Raji (cell line): ENCODE results near the gene RUNX1.

Experiments
- POLR2A ChIP-seq: IDR thresholded peaks from 2 replicates; pipeline ENCODE4 v1.6.1; 2011; ENCODE audit warnings: low read depth, low read length, control low read depth; ENCODE audit not compliant: insufficient read depth

The RUNX1 gene

DNA sequence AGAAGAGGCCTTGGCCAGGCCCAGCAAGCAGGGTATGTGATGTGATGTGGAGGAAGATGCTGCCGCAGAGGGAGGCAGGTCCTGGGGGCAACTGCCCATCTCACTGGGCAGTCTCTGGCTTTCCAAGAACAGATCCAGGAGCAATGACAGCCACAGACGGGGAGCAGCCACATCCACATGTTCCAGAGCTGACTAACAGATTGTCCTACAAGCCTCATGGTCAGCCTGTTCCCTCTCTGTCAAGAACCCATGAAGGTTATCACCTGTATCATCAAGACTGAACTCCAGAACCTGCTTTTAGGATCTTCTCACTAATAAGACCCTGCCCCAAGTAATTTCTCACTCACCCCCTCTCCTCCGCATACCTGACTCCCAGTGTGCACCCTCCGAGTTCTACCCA, 187.8 kb downstream of the RUNX1 start:
- no peak for TF ChIP-seq POLR2A

DNA sequence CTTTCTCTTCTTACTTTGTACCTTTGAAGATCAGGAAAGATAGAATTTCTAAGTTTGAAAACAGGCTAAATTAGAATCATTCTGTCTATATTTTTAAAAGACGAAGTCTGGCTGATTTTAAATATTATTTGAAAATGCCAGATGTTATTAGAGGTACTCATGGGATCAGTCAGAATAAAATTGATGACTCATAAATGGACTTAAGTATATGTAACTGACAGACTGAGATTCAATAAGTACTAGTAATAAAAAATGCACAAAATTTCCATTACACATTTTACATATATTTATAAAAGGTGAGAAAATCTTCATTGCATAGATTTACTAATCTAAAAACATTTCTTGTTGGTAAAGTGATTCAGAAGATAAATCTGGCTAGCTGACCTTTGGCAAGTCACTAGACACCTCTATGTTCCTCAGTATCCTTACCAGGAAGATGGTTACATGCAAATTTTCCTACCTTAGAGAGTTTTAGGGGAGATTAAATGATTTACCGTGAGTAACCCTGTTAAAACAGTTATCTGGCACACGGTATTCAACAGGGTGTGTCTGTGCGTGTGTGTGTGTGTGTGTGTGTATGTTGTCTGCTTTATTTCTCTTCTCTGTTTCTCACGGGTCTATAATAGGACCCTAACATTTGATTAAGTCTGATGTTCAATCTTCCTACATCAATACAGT, 189.0 kb downstream of the RUNX1 start:
- TF ChIP-seq POLR2A = no peak

DNA sequence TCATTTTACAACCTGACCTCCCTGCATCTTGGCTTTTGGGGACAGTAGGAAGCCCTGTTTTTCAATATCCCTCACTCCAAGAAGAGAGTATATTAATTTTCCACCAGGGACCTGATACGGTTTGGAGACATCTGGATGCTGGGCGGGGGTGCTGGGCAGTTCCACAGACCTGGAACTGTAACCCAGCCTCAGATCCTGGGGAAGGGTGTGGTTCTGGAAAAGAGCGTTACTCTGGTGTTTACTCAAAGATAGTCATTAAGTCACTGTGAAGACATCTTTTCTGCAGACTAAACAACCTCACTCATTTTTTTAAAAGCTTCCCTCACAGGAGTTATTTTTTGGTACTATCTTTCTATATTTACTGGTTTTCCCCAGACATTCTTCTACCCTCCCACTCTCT, 190.5 kb downstream of the RUNX1 start:
- no peak for TF ChIP-seq POLR2A

GRCh38 chr21:34857874-34858273, 191.2 kb downstream of the RUNX1 start:
- TF ChIP-seq POLR2A = no peak

GRCh38 chr21:34857122-34857713, 191.9 kb downstream of the RUNX1 start:
- TF ChIP-seq POLR2A = no peak

- no peak for TF ChIP-seq POLR2A
These were observed 196.7 kb downstream of the RUNX1 start for GRCh38 chr21:34852448-34852847.

GRCh38 chr21:34850166-34850690, 198.9 kb downstream of the RUNX1 start:
- no peak for TF ChIP-seq POLR2A

DNA sequence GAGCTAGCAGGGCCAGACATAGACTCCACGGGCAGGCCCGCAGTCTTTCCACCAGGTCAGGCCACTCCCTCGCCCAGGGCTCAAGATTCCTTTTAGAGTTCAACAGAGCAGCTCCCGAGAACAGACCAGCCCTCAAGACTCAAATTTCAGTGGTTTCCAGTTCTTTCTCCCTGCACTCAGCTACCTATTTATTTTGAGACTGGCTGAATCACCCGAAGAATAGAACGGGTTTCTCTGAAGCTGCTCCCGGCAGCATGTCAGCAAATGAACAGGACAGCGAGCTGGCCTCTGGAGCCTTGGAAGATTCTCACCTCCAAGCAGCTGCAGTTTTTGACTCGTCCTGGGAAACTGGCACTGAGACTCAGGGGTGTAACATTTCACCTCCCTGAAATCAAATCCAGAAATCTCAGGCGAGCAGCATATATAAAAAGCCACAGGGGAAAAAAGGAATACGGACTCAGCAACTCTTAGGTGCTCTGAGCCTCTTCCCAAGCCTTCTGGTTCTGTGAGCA, 202.4 kb downstream of the RUNX1 start:
- no peak for TF ChIP-seq POLR2A

GRCh38 chr21:34845521-34846451, 203.3 kb downstream of the RUNX1 start:
- TF ChIP-seq POLR2A = no peak

GRCh38 chr21:34844924-34845238, 204.2 kb downstream of the RUNX1 start:
- TF ChIP-seq POLR2A = no peak

- TF ChIP-seq POLR2A = no peak
These were observed 204.8 kb downstream of the RUNX1 start for GRCh38 chr21:34844013-34844923.

DNA sequence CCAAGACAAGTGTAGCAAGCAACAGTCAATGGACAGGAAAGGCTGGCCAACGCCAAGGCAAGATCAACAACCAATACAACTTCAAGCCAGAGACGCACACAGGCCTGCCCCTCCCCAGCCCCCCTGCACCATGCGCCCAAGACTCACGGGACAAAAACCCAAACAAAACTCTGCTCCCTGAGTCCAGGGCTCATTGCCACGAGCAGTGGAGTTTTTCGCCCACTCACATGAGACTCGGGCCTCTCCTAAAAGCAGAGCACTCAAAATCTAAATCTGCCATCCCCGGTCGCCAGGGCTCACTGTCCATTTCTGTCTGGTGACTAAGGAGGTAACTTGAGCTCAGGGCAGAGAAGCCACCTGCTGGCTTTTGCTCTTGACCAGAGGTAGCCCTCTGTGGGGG, 205.5 kb downstream of the RUNX1 start:
- no peak for TF ChIP-seq POLR2A

DNA sequence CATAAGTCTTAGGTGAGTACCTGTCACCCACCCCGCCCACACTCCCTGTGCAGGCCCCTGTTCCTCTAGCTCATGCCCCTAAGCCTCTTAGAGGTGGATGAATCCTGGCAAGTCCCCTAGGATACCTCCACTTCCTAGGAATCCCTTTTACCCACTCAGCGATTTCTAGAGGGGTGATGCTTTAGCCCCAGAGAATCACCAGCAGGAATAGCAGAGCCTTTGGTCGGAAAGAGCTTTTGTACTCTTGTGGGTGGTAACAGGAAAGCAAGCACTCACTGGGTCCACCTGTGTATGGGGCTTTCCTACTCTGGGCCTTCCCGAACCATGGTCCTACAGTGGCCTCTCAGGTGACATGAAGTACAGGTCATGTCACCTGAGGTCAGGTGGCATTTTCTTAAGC, 207.9 kb downstream of the RUNX1 start:
- no peak for TF ChIP-seq POLR2A

DNA sequence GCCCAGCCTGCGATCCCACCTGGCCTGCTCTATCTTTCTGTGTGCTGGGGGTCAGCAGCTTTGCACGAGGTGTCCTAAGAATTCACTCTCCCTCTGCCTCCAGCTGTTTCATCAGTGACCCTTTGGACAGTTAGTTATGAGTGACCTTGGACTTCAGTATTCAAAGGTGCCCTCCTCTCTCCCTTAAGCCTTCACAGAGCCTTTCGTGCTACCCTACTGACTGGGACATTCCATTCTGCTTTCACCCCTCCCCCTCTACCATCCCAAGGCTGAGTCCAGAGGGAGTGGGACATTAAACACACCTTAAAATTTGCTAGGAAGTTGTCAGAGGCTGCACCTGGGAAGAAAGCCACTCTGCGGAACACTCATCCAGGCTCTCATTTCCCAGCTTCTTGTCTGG, 208.4 kb downstream of the RUNX1 start:
- TF ChIP-seq POLR2A = no peak
